Measurements from ENCODE around the gene TXNRD1.
A peak's percentile ranks its signal among the peaks of the same experiment; 100 is the strongest.

TXNRD1 gene

DNA sequence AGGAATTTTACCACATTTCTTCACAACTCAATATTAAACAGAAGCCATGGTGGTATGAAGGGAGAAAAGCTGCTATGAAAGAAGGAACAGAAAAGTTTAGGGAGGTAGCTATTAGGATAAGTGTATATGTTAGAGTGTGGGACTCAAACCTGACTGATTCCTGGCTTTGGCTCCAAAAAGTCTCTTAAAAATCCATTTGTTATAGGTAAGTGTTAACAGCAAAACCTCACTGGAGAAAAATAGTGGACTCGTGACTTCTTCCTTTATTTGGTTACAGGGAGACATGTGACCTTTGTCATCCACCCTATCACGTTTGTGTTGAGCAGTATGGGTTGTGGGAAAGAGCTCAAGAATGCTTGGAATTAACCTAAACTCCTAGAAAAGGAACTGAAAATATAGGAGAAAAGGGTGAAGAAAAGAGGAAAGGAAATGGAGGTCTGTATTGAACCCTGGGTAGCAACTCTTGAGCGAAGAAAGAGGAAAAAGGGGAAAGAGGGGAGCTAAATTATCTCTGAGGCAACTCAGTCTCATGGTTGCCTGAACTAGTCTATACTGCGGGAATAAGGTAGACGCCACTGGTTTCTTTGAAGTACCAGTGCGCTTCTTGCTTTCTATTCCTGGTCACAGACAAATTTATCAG lies 84.4 kb downstream of the TXNRD1 start:
- no peak for DNase-seq

GRCh38 chr12:104303538-104304151 lies 88.1 kb downstream of the TXNRD1 start, which contains the start of gene EID3:
EID3 (plus strand) TSS chr12:104303739; CDS start chr12:104303935, 196 bp downstream.
- DNase-seq: peak in 55 of 56 donors; percentile 14 to 92 (median 81)

DNA sequence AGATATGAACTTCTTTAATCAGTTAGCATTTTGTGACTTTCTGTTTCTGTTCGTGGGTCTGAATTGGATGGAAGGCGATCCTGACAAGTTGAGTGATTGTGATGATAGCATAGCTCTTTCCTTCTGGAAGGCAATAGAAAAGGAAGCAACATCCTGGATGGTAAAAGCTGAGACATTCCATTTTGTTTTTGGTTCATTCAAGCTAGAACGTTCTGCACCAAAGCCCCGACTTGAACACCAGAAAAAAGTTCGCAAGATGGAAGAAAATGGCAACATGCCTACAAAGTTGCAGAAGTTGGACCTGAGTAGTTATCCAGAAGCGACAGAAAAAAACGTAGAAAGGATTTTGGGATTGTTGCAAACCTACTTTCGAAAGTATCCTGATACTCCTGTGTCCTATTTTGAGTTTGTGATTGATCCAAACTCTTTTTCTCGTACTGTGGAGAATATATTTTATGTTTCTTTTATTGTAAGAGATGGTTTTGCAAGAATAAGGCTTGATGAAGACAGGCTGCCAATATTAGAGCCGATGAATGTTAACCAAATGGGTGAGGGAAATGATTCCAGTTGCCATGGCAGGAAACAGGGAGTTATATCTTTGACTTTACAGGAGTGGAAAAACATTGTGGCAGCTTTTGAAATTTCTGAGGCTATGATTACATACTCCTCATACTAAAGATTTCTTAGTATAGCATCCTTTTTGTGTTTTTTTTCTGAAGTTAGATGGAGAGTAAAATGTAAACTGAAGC lies 88.9 kb downstream of the TXNRD1 start:
- DNase-seq: no peak

DNA sequence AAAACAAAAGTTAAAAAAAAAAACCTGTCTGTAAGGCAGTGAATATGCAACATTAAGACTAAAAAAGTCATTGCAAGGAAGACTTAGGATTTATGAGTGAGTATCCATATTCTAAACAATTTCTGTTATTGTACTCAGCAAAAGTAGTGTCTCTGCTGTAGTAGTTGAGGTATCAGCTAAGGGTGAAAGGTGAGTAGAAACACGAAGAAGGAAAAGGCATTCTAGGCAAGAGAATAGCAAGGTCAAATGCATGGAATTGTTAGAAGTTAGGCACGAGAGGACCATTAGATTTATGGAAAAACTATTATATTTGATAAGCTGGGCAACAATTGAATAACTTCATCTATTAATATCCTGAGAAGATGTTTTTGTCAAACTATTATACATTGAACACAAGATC lies 89.8 kb downstream of the TXNRD1 start:
- no peak for DNase-seq

- DNase-seq: no peak
Measured at GRCh38 chr12:104306376-104306775, 90.8 kb downstream of the TXNRD1 start.

GRCh38 chr12:104306943-104307654 lies 91.5 kb downstream of the TXNRD1 start:
- DNase-seq: no peak

- no peak for DNase-seq
Measured at GRCh38 chr12:104307655-104308000, 92.0 kb downstream of the TXNRD1 start.

GRCh38 chr12:104309446-104309993 lies 93.9 kb downstream of the TXNRD1 start:
- DNase-seq: no peak

DNA sequence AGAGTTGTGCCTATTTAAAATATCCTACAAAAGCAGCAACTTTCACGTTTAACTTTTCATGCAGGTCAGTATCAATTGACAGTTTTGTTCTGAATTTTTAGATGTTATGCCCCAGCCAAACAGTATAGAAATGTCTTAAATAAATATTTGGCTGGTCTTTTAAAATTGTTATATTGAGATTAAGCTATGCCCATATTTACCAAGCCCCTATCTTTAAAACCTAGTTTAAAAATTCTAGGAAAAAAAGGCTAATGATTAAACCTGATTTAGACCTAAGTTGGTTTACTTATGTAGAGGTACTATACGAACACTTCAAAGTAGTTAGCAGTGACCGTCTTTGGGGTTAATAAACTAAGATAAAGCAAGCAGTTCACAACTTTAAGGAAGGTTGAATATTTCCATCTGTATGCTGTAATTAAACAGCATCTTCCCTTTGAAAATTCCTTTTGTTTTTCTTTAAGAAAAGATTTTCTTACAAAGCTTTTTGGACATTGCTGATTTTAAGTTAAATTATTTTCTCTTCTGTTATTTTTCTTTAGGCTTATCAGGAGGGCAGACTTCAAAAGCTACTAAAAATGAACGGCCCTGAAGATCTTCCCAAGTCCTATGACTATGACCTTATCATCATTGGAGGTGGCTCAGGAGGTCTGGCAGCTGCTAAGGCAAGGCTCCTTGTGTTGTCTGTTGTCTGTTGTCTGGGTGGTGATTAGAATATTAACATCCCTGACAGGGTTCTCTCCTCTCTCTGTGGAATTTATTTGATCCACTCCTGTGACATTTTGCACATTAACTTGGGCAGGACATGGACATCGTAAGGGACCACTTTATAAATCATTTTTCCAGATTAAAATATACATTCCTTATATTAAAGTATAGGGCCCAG lies 95.4 kb downstream of the TXNRD1 start:
- DNase-seq: no peak

GRCh38 chr12:104312202-104312601 lies 96.6 kb downstream of the TXNRD1 start:
- DNase-seq: no peak

DNA sequence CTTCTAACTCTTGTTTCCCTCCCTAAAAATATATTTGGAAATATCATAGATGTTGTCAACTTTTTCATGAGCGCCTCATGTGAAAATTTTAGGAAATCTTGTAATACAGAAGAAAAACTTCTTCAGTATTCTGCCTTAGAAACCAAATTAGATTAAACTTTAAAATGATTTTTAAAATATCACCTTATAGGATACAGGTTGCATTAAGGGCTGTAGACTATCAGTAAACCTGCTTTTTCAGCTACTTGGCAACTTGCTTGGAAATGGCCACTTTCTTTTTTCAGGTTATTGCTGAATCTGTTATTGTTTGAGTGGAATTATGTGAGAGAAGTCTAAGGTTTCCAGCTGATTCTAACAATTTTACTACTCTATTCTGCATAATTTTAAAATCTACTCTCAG lies 97.1 kb downstream of the TXNRD1 start:
- no peak for DNase-seq

GRCh38 chr12:104313568-104314241 lies 98.1 kb downstream of the TXNRD1 start:
- DNase-seq: no peak

GRCh38 chr12:104314242-104314614 lies 98.6 kb downstream of the TXNRD1 start:
- DNase-seq: no peak

DNA sequence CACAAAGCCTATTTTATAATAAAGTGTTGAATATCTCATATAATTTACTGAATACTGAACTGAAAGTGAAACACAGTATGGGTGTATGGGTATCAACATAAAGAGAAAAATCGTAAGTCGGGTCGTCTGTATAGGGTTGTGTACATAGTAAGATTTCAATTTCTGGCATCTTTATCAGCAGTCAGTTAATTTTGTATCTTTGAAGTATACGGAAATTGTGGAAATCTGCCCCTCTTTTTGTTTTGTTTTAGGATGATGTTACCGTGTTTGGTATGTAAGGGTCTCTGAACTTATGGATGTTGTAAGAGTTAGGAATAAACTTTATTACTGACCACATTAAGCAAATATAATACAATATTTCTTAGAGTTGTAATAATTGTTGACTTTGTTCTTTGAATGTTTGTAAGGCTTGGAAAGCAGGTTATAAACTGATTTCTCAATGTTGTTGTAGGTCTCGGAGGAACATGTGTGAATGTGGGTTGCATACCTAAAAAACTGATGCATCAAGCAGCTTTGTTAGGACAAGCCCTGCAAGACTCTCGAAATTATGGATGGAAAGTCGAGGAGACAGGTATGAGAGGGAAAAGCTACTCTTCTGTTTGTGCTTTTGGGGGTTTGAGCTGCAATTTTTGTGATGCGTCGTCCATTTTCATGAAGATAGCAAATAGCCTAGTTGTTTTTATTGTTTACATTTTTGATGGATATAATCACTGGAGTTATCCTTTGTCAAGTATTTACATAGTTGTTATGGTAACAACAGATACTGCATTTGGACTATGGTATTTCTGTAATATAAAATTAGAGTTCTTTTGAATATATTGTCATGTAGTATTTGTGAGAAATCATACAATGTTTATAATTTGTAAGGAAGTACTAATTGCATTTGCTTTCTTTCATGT lies 100.0 kb downstream of the TXNRD1 start:
- no peak for DNase-seq

DNA sequence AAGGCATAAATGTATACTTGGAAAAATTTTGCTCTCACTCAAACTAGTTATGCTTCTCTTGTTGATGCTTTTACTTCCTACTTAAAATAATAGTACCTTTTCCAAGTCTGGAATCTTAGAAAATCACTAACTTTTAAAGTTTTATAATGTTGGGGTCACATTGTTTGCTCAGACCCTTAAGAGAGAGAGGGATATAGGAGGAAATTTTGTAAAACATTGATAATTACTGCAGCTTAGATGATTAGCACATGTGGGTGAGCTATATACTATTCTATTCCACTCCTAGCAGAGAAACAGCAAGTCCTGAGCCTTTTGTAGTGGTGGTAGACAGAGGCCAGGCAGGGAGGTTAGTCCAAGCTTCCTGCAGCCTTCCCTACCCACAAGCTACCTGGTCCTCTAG lies 101.4 kb downstream of the TXNRD1 start:
- no peak for DNase-seq

GRCh38 chr12:104317538-104318210 lies 102.1 kb downstream of the TXNRD1 start:
- DNase-seq: no peak

- no peak for DNase-seq
Measured at GRCh38 chr12:104319028-104319427, 103.4 kb downstream of the TXNRD1 start.

GRCh38 chr12:104319918-104320626 lies 104.5 kb downstream of the TXNRD1 start:
- no peak for DNase-seq
